ENCODE results near the gene AK9. TPM values are rescaled to one million over a fixed set of nuclear protein-coding genes. Genes with fewer than 3 reads are reported as not detected.

The AK9 gene
- total RNA-seq, 1 experiment from 2014 or later = 3.5 TPM

GRCh38 chr6:109465772-109466171 is 225.2 kb downstream of the AK9 start:
- H3K36me3 ChIP-seq (ENCODE audit: control insufficient read depth in 1 of 2, insufficient read depth in 2 of 2, low read length in 2 of 2) = peaks cover 45 to 61% of the 10 kb centered on the region in 2 experiments; a peak in 3 of 4 replicates
- DNase-seq (ENCODE audit: low read depth, low spot score) (no peak), ATAC-seq (no peak)
- H3K9me3 ChIP-seq (ENCODE audit: control insufficient read depth in 1 of 2, insufficient read depth in 1 of 2, low read depth in 1 of 2, low read length in 2 of 2) = no peaks in the 10 kb centered on the region
- H3K4me2 ChIP-seq (ENCODE audit: low read length) = no peak overlapping the region
- peaks cover 6% of the 10 kb centered on the region; the same call in 1 of the 2 replicates for H4K20me1 ChIP-seq (ENCODE audit: insufficient read depth)
- no peak overlapping the region for H3K27ac ChIP-seq (ENCODE audit: low read depth, low read length)
- ChIA-PET POLR2A (no interaction called here), CTCF (no interaction called here), RAD21 (ENCODE audit: low non-redundant PET in 1 of 2, low total read pairs in 2 of 2, uncharacterized antibody in 2 of 2, unreplicated experiment in 2 of 2) (no interaction called here)
- H3K9me2 ChIP-seq (ENCODE audit: insufficient read depth) = no peaks in the 10 kb centered on the region
- no peak overlapping the region for H3K4me3 ChIP-seq (replicated peaks in 1 of 2; ENCODE audit: low read depth in 1 of 2, low read length in 2 of 2)
- no peak for TF ChIP-seq ZFX (IDR thresholded peaks at IDR 0.05)
- TF ChIP-seq CTCF (IDR thresholded peaks at IDR 0.05 in 2 of 3, conservative IDR thresholded peaks at IDR 0.05 in 1 of 3; ENCODE audit: borderline replicate concordance in 1 of 3, insufficient read depth in 1 of 3, low read depth in 2 of 3, low read length in 2 of 3) = no peak
- TF ChIP-seq ATF3 (IDR thresholded peaks at IDR 0.05) = no peak
- TF ChIP-seq CEBPB (IDR thresholded peaks at IDR 0.05; ENCODE audit: low read depth) = no peak
- no TSS peak for BruUV-seq (replicated peaks)
- H2AFZ ChIP-seq (ENCODE audit: low read depth, low read length, poor library complexity, severe bottlenecking) = no peak overlapping the region
- peaks cover 43% of the 10 kb centered on the region for H3K79me2 ChIP-seq (ENCODE audit: insufficient read depth, low read length)
- no peaks in the 10 kb centered on the region for H3K4me1 ChIP-seq (ENCODE audit: control insufficient read depth in 1 of 2, insufficient read depth in 2 of 2, low read length in 2 of 2)
- no peak overlapping the region for H3K9ac ChIP-seq (ENCODE audit: low read length)
- intact Hi-C loops (cut with micrococcal nuclease) = no loop called here
- H3K27me3 ChIP-seq (ENCODE audit: insufficient read depth, low read length) = no peaks in the 10 kb centered on the region

- peaks cover 35 to 38% of the 10 kb centered on the region in 2 experiments; a peak in 3 of 4 replicates for H3K36me3 ChIP-seq (ENCODE audit: control insufficient read depth in 1 of 2, insufficient read depth in 2 of 2, low read length in 2 of 2)
- H3K4me1 ChIP-seq (ENCODE audit: control insufficient read depth in 1 of 2, insufficient read depth in 2 of 2, low read length in 2 of 2) = peaks cover 0 to 23% of the 10 kb centered on the region in 2 experiments; a peak in 2 of 4 replicates
- peaks cover 6% of the 10 kb centered on the region; the same call in 1 of the 2 replicates for H4K20me1 ChIP-seq (ENCODE audit: insufficient read depth)
- no peaks in the 10 kb centered on the region for H3K9me2 ChIP-seq (ENCODE audit: insufficient read depth)
- CTCF ChIA-PET = no interaction called here
- DNase-seq (ENCODE audit: low read depth, low spot score) (no peak), ATAC-seq (no peak)
- RAD21 ChIA-PET (ENCODE audit: low non-redundant PET in 1 of 2, low total read pairs in 2 of 2, uncharacterized antibody in 2 of 2, unreplicated experiment in 2 of 2) = no interaction called here
- H3K27me3 ChIP-seq (ENCODE audit: insufficient read depth, low read length) = no peaks in the 10 kb centered on the region
- H3K4me3 ChIP-seq (replicated peaks in 1 of 2; ENCODE audit: low read depth in 1 of 2, low read length in 2 of 2) = no peak overlapping the region
- BruUV-seq (replicated peaks) = no TSS peak
- H3K9me3 ChIP-seq (ENCODE audit: control insufficient read depth in 1 of 2, insufficient read depth in 1 of 2, low read depth in 1 of 2, low read length in 2 of 2) = no peaks in the 10 kb centered on the region
- H3K79me2 ChIP-seq (ENCODE audit: insufficient read depth, low read length) = peaks cover 30% of the 10 kb centered on the region
- H3K27ac ChIP-seq (ENCODE audit: low read depth, low read length) = no peak overlapping the region
- H3K4me2 ChIP-seq (ENCODE audit: low read length) = no peak overlapping the region
- no peak overlapping the region for H3K9ac ChIP-seq (ENCODE audit: low read length)
- H2AFZ ChIP-seq (ENCODE audit: low read depth, low read length, poor library complexity, severe bottlenecking) = no peak overlapping the region
- intact Hi-C loops (cut with micrococcal nuclease) = no loop called here
- POLR2A ChIA-PET = no interaction called here
- TF ChIP-seq POLR2AphosphoS5 (IDR thresholded peaks at IDR 0.05; ENCODE audit: low read depth, low read length) = no peak
- no peak for TF ChIP-seq EZH2 (IDR thresholded peaks at IDR 0.05)
- TF ChIP-seq MAX (IDR thresholded peaks at IDR 0.05) = no peak
- TF ChIP-seq RAD21 (IDR thresholded peaks at IDR 0.05; ENCODE audit: low read depth) = no peak
- TF ChIP-seq SIN3A (IDR thresholded peaks at IDR 0.05; ENCODE audit: low read depth) = no peak
- TF ChIP-seq POLR2A (IDR thresholded peaks at IDR 0.05; ENCODE audit: borderline replicate concordance, extremely low read depth, insufficient read depth, insufficient read length) = no peak
- TF ChIP-seq SRF (IDR thresholded peaks at IDR 0.05; ENCODE audit: low read depth) = no peak
- no peak for TF ChIP-seq CEBPB (IDR thresholded peaks at IDR 0.05; ENCODE audit: low read depth)
- no peak for TF ChIP-seq ZNF274 (IDR thresholded peaks at IDR 0.05; ENCODE audit: low read depth, low read length)
- TF ChIP-seq ZBTB33 (IDR thresholded peaks at IDR 0.05; ENCODE audit: extremely low read depth, insufficient replicate concordance, low read length) = no peak
- no peak for TF ChIP-seq TCF7L2 (IDR thresholded peaks at IDR 0.05; ENCODE audit: borderline replicate concordance, extremely low read depth, insufficient read depth, insufficient read length)
- TF ChIP-seq ATF3 (IDR thresholded peaks at IDR 0.05) = no peak
- TF ChIP-seq EZH2phosphoT487 (IDR thresholded peaks at IDR 0.05; ENCODE audit: borderline replicate concordance) = no peak
Measured at GRCh38 chr6:109461733-109462526, 229.1 kb downstream of the AK9 start.
